Measurements from ENCODE around the gene TMX3.

GRCh38 chr18:68696937-68697336 lies 18.0 kb downstream of the TMX3 start:
- TF ChIP-seq CHD2 (IDR thresholded peaks at IDR 0.05; ENCODE audit: low read length, partially characterized antibody) (no peak), EP300 (IDR thresholded peaks at IDR 0.05; ENCODE audit: borderline replicate concordance in 1 of 2, low read depth in 1 of 2, low read length in 1 of 2) (no peak), EZH2phosphoT487 (IDR thresholded peaks at IDR 0.05; ENCODE audit: borderline replicate concordance, low read depth) (no peak), SMC3 (IDR thresholded peaks at IDR 0.05; ENCODE audit: low read depth, low read length) (no peak), POLR2AphosphoS5 (IDR thresholded peaks at IDR 0.05; ENCODE audit: low read depth, low read length) (no peak), SIN3A (IDR thresholded peaks at IDR 0.05; ENCODE audit: borderline replicate concordance, low read depth, low read length) (no peak), GABPA (IDR thresholded peaks at IDR 0.05; ENCODE audit: low read depth) (no peak), MAX (IDR thresholded peaks at IDR 0.05; ENCODE audit: low read depth) (no peak), TAF1 (IDR thresholded peaks at IDR 0.05; ENCODE audit: borderline replicate concordance, low read depth, low read length) (no peak), USF2 (IDR thresholded peaks at IDR 0.05; ENCODE audit: borderline replicate concordance, low read depth, low read length) (no peak), JUND (IDR thresholded peaks at IDR 0.05) (no peak)
- TF ChIP-seq, protein P1, sequence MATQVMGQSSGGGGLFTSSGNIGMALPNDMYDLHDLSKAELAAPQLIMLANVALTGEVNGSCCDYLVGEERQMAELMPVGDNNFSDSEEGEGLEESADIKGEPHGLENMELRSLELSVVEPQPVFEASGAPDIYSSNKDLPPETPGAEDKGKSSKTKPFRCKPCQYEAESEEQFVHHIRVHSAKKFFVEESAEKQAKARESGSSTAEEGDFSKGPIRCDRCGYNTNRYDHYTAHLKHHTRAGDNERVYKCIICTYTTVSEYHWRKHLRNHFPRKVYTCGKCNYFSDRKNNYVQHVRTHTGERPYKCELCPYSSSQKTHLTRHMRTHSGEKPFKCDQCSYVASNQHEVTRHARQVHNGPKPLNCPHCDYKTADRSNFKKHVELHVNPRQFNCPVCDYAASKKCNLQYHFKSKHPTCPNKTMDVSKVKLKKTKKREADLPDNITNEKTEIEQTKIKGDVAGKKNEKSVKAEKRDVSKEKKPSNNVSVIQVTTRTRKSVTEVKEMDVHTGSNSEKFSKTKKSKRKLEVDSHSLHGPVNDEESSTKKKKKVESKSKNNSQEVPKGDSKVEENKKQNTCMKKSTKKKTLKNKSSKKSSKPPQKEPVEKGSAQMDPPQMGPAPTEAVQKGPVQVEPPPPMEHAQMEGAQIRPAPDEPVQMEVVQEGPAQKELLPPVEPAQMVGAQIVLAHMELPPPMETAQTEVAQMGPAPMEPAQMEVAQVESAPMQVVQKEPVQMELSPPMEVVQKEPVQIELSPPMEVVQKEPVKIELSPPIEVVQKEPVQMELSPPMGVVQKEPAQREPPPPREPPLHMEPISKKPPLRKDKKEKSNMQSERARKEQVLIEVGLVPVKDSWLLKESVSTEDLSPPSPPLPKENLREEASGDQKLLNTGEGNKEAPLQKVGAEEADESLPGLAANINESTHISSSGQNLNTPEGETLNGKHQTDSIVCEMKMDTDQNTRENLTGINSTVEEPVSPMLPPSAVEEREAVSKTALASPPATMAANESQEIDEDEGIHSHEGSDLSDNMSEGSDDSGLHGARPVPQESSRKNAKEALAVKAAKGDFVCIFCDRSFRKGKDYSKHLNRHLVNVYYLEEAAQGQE (IDR thresholded peaks at IDR 0.05; ENCODE audit: low read depth, low read length) = no peak
- TF ChIP-seq, protein P2, sequence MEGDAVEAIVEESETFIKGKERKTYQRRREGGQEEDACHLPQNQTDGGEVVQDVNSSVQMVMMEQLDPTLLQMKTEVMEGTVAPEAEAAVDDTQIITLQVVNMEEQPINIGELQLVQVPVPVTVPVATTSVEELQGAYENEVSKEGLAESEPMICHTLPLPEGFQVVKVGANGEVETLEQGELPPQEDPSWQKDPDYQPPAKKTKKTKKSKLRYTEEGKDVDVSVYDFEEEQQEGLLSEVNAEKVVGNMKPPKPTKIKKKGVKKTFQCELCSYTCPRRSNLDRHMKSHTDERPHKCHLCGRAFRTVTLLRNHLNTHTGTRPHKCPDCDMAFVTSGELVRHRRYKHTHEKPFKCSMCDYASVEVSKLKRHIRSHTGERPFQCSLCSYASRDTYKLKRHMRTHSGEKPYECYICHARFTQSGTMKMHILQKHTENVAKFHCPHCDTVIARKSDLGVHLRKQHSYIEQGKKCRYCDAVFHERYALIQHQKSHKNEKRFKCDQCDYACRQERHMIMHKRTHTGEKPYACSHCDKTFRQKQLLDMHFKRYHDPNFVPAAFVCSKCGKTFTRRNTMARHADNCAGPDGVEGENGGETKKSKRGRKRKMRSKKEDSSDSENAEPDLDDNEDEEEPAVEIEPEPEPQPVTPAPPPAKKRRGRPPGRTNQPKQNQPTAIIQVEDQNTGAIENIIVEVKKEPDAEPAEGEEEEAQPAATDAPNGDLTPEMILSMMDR (IDR thresholded peaks at IDR 0.05) = no peak
- TF ChIP-seq, protein P3, sequence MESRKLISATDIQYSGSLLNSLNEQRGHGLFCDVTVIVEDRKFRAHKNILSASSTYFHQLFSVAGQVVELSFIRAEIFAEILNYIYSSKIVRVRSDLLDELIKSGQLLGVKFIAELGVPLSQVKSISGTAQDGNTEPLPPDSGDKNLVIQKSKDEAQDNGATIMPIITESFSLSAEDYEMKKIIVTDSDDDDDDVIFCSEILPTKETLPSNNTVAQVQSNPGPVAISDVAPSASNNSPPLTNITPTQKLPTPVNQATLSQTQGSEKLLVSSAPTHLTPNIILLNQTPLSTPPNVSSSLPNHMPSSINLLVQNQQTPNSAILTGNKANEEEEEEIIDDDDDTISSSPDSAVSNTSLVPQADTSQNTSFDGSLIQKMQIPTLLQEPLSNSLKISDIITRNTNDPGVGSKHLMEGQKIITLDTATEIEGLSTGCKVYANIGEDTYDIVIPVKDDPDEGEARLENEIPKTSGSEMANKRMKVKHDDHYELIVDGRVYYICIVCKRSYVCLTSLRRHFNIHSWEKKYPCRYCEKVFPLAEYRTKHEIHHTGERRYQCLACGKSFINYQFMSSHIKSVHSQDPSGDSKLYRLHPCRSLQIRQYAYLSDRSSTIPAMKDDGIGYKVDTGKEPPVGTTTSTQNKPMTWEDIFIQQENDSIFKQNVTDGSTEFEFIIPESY (IDR thresholded peaks at IDR 0.05; ENCODE audit: borderline replicate concordance, low read depth) = no peak
